GM19438 (cell line): Measurements from ENCODE around the gene GOLGA8N.
"Not testable (repeated sequence)": the region's sequence is repeated elsewhere in the genome, so short reads cannot be mapped to it uniquely, and the experiment has no call there.

ENCODE experiments used
- ATAC-seq: cut with Tn5 transposase; IDR thresholded peaks from one replicate; pipeline ENCODE4 v1.9.1; 2021; ENCODE audit warnings: low read depth; ENCODE audit not compliant: unreplicated experiment

Gene GOLGA8N

DNA sequence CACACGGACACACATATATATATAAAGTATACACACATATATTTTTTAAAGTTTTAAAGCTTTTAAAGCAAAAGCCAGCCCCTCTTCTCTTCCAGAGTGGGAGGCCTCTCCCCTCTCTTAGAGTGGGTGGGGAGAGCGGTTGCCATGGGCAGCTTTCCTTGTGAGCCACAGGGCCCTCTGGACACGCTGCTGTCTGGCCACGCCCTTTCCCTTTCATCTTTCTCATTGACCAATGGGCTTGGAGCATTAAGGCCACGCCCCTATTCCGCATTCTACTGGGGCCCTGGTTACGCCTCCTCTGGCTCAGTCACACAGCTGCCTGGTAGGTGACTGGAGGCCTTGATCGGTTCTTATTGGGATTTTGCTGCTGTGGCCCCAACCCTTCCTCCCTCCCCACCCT lies at the start of gene GOLGA8N:
Gene GOLGA8N, plus strand, starts transcription at position 306 of the 400 bp plus-strand sequence.
- ATAC-seq, result not testable (repeated sequence)

DNA sequence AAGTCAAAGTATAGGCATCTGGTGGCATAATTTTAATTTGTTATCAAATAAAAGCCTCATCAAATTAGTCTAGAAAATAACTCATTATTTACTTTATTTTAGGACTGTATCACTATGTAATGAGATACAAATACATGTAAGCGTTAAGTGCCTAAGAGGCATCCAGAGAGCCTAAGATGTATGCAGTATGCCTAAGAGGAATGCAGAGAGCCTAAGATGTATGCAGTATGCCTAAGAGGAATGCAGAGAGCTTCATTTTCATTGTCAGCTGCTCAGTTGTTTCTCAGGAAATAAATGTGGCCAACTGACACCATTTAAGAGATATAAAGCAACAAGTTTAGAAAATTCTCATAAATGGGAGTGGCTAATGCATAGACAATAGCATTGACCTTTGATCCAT lies 49.8 kb upstream of the GOLGA8N start:
- ATAC-seq, result not testable (repeated sequence)

DNA sequence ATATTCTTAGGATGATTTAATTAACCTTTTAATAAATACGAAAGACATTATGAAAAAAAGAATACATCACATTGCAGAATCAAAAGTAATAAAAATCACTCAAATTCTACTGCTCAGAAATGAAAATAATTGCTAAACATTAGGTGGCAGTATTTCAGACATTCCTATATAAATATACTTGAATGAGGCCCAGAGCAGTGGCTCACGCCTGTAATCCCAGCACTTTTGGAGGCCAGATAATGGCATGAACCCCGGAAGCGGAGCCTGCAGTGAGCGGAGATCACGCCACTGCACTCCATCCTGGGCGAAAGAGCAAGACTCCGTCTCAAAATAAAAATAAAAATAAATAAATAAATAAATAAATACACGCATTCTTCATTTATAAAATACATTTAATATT lies 48.1 kb upstream of the GOLGA8N start:
- ATAC-seq, result not testable (repeated sequence)

DNA sequence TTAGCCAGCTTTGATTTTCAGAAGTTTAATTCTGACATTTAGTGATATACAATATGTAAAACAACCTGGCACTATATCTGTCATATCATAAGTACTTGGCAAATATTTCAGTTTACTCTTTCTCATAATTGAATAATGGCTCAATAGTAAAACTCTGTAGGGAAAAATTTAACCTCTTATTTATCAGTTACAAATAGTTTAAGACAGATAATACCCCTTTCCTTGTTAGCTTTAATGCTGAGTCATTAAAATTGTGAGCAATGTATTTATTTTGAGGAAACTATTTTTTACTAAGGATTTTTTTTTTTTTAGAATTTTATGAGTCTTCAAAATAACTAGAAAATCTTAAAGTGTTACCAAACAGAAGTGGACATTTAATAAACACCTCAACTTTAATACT lies 38.7 kb upstream of the GOLGA8N start:
- ATAC-seq, result not testable (repeated sequence)

DNA sequence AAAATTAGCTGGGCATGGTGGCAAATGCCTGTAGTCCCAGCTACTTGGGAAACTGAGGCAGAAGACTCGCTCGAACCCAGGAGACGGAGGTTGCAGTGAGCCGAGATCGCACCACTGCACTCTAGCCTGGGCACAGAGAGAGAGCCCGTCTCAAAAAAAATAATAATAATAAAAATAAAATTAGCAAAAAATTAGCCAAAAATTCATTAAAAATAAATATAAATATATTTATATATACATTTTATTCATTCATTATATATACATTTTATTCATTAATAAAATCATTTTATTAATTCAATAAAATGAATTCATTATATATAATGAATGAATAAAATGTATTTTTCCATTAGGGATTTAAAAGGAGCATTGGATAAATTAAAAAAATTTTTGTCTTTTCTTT lies 31.1 kb upstream of the GOLGA8N start:
- ATAC-seq, result not testable (repeated sequence)

DNA sequence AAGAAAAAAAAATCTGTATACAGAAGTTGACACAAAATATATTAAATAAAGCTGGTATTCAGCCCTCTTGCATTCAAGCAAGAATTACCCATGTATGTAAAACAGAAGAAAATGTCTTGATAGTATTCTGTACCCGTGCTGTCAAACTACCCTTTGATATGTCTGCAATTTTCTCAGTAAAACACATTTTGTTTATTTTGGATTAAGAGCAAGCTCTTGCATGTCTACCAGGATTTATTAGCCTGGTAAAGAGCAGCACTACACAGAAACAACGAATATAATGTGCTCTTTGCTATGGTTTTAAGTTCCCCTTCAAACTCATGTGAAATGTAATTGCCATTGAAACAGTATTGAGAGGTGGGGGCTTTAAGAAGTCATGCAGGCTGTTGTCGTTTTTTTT lies 24.3 kb upstream of the GOLGA8N start:
- ATAC-seq, result not testable (repeated sequence)

DNA sequence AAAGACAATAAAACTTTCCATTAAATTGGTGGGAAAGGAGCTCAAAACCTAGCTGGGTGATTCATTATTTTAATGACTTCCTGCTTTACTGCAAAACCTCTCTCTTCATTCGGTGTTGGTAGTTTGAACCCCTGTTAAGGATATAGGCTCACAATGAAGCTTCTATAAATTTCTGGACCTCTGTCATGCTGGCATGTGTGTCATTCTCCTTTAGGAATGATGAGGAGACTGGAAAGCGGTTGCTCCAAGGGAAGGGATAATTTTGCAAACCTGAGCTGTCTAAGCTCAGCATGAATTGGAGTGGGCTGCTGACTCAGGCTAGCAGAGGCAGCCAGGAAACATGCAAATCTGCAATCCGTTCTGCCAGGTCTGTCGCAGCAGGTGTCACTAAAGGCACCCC lies 14.8 kb upstream of the GOLGA8N start:
- not testable (repeated sequence) for ATAC-seq

DNA sequence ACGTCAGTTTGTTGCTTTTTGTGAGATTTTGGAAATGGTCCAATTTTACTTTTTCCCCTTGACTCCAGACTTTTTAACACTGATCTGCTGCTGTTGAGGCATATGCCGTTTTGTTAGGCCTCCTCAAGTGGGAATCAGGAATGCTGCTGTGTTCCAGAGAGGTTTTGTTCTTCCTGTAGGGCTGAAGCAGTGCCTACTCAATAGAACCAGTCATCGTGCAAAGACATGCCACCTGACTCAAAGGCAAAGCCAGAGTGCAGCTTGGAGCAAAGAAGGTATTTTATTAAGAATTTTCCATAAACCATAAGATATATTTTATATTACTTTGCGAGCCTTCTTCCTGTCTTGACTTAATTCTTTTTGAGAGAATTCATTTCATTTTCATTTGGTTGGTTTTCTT lies 7.4 kb upstream of the GOLGA8N start:
- ATAC-seq, result not testable (repeated sequence)

DNA sequence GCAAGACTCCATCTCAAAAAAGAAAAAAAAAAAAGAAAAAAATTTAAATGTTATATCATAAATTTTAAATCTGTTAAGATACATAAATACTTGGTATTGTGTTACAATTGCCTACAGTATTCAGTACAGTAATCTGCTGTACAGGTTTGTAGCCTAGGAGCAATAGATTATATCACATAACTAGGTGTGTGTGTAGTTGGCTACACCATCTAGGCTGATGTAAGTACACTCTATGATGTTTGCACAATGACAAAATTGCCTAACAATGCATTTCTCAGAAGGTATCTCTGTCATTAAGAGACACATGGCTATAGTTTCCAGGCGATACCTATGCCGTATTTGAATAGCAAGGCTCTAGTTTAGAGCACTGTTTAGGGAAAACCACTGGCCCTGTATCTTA lies 16.3 kb downstream of the GOLGA8N start:
- ATAC-seq, result not testable (repeated sequence)

DNA sequence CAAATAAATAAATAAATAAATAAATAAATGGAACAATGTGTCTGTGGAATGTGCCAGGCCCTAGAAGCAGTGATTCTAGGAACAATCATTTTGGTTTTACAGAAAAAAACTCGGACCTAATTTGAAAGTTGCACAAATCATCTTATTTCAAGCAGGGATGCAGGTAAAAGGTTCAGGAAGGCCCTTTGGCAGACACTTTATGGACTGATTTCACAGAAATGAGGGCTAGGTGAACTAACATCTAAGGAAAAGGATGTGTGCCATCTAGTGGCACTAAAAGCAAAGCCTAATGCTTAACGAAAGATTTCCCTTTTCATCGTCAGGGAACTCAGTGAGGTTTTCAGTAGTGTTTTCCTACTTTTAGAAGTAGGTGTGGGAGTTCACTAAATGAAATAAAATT lies 17.5 kb downstream of the GOLGA8N start:
- not testable (repeated sequence) for ATAC-seq

DNA sequence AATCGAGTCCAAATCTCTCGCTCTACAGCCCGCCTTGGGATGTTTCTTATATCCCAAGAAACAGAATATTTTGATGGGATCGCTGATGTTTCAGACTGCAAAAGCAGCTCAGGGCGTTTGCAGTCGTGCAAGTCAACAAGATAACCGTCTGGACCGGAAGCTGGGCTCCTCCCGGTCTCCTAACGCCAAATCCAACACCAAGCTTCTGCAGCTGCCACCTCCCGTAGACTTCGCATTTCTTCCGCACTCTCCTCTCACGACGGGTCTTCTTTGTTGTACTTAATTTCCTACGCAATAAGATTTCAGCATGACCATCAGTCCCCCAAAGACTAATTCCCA lies 21.4 kb downstream of the GOLGA8N start:
- ATAC-seq, result peak; percentile 38

DNA sequence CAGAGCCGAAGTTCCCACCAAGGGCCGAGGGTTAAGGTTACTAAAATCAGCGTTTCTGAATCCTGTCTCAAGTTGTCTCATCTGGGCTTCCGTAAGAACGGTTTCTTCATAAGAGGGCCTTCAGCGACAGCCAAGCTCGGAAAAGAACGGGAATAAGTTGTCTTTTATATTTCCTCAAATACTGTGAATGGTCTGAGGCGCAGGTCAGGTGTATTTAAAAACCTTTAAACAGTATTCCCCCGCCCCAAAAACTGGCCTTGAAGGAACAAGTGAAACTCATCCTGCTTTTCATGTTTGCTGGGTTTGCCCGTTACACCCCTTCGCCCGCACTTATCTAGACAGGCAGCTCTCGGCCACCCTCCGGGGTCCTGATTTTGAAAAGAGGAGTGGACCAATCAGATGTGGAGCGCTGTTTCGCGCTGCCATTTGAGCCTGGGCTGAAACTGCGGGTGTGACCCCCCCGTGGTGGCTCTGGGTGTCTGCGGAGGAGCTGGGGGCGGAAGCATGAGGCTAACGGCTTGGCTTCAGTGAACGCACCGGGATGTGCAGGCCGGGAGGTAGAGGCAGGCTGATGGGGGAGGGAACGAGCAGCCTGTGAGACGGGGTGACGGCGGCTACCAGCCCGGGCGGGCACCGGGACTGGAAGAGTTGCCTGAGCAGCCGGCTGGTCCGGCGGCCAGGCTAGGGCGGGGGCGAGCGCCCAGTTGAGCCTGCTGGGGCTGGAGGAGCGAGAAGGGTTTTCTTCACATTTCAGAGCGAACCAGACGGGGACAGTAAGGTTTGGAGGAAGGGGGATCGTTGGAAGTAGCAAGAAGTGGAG lies 22.0 kb downstream of the GOLGA8N start, which contains the start of gene ARHGAP11A:
Gene ARHGAP11A, plus strand, starts transcription at position 454 of the 820 bp plus-strand sequence. CDS start 708 bp downstream, outside the sequence.
- peak; percentile 67 for ATAC-seq

DNA sequence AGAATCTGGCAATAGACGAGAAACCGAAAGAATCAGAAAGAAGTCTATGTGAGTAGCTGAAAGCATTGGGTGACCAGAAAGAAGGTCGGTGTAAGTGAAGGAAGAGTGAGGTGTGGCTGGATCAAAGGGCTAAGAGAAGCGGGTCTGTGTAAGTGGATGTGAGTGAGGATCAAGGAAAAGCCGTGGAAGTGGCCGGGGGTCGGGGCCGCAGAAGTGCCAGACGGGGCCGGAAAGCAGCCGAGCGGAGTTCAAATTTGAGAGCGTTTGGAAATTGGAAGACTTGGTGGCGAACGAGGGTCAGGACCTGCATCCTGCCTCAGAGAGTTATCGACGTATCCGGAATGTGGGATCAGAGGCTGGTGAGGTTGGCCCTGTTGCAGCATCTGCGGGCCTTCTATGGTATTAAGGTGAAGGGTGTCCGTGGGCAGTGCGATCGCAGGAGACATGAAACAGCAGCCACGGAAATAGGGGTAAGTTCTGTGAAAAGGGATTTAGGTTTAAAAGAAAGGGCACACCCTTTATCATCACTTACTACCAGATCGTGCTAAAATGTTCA lies 22.7 kb downstream of the GOLGA8N start:
- ATAC-seq, result peak; percentile 4

DNA sequence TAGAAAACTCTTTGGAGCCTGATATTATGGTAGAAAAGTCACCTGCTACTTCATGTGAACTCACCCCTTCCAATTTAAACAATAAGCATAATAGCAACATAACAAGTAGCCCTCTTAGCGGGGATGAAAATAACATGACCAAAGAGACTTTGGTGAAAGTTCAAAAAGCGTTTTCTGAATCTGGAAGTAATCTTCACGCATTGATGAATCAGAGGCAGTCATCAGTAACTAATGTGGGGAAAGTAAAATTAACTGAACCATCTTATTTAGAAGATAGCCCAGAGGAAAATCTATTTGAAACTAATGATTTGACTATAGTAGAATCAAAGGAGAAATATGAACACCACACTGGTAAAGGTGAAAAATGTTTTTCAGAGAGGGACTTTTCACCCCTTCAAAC lies 43.2 kb downstream of the GOLGA8N start:
- no peak for ATAC-seq

DNA sequence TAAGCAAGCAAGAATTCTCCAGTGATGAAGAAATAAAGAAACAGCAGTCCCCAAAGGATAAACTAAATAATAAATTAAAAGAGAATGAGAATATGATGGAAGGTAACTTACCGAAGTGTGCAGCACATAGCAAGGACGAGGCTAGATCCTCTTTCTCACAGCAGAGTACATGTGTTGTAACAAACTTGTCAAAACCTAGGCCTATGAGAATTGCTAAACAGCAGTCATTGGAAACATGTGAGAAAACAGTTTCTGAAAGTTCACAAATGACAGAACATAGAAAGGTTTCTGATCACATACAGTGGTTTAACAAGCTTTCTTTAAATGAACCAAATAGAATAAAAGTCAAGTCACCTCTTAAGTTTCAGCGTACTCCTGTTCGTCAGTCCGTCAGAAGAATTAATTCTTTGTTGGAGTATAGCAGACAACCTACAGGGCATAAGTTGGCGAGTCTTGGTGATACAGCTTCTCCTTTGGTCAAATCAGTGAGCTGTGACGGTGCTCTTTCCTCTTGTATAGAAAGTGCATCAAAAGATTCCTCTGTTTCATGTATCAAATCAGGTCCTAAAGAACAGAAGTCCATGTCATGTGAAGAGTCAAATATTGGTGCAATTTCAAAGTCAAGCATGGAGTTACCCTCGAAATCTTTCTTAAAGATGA lies 43.8 kb downstream of the GOLGA8N start:
- no peak for ATAC-seq

DNA sequence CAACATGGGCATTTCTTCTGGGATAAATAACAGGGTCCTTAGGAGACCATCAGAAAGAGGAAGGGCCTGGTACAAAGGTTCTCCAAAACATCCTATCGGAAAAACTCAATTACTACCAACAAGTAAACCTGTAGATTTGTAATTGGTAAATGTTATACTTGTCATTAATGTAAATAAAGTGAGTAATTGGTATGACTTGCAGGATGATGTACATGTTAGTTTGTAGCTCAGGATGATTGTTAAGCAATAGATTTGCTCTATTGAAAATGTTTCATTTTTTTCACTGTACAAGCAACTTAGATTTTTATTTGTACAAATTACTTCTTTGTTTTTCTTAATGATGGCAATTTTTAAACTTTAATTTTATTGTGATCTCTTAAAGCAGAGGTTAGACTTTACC lies 44.4 kb downstream of the GOLGA8N start:
- ATAC-seq, result no peak

DNA sequence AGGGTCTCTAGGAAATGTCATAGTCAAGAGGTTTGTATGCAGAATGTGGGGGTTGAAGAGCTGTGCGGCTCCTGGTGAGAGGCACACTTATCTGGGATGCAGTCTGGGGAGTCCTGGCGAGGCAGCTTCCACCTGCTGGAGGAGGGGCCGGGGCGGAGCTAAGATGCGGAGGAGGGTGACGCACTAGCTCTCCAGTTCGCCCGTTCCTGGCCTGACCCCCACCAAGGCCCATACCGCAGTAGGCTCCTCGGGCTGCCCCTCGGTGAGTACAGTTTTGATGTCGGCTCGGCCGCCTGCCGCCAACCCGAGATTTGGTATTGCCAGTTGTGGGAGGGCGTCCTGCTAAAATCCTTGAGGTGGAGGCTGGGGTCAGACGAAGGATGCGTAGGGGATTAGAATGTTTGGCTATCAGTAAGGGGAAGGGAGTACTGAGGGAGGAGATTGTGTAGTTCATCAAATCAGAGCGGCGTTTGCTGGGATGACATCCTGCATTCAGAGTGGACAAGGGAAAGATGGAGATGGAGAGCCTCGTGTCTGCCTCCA lies 48.3 kb downstream of the GOLGA8N start, which contains the start of gene SCG5:
Gene SCG5, plus strand, starts transcription at position 194 of the 543 bp plus-strand sequence. CDS start 1,883 bp downstream, outside the sequence.
- ATAC-seq, result no peak

DNA sequence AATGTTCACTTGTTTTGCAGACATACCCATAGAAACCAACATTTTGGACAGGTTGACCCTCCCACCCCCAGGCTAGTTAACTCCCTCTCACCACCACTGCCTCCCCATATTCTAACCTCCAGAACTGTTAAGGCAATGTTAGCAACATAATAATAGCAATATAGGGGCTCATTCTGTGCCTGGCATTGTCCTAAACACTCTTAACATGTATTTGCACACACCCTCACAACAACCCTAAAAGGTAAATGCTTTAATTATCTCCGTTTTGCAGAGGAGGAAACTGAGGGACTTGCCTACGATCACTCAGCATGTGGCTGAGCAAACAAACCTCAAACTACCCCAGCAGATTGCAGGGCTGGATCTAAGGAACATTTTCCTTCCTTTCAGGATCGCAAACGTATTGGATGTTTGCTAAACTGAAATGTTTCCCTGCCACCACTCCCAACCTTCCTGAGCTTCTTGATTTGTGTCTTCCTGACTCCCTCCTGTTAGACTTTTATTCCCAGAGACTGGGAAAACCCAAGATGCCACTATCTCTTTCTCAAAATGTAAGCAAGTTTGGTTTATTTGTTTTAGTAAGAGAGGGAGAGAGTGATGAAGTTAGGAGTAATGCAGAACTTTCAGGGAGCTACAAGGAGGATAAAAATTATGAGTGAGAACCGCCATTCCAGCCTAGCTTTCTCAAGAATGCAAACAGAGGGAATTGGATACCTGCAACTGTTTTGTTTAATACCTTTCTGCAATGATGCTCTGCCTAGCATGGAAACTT lies 49.6 kb downstream of the GOLGA8N start:
- no peak for ATAC-seq

DNA sequence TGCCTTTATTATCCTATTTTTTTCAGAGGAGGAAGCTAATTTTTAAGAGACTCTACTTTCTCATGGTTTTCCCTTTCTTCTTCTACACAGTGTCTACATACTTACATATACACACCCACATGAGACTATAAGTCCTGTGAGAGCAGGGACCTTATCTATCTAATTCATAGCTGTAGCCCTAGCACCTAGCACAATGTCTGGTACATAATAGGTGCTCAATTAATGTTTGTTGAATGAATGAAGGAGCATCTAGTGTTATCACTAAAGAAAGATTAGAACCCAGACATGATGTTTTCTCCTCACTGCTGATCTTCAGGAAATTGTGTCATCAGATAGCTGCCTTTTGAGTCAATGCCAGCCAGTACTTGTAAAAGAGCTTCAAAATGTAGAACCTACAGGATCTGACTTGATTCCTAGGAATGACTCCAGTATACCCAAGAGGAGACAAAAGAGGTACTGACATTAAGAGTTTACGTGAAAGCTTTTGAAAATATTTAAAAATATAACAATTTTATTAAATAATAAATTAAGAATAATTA lies 50.7 kb downstream of the GOLGA8N start:
- ATAC-seq, result no peak

DNA sequence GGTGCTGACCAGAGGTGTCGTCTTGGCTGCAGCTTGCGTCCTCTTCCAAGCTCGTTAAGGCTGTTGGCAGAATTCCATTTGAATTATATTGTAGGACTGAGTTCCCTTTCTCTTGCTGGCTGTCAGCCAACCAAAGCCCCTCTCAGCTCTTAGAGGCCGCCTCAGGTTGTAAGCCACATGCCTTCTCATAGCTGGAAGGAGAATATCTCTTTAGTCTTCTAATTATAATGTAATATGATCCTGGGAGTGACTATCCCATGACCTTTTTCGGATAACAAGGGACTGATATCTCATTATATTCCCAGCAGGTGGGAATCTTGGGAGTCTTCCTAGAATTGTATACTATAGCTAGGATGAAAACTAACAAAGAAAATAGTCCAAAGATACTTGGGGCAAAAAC lies 53.0 kb downstream of the GOLGA8N start:
- ATAC-seq, result no peak
